Middle frontal gyrus (tissue), 1 donor: Measurements from ENCODE around the gene LRIT3.
A peak's percentile ranks its signal among the peaks of the same experiment; 100 is the strongest.

Source experiments
- DNase-seq: peaks from one replicate; pipeline ENCODE4 v3.0.0-alpha.2; 2015; ENCODE audit warnings: low spot score; ENCODE audit errors: extremely low spot score

LRIT3 gene

GRCh38 chr4:109890076-109890475, 42.2 kb downstream of the LRIT3 start:
- no peak for DNase-seq

DNA sequence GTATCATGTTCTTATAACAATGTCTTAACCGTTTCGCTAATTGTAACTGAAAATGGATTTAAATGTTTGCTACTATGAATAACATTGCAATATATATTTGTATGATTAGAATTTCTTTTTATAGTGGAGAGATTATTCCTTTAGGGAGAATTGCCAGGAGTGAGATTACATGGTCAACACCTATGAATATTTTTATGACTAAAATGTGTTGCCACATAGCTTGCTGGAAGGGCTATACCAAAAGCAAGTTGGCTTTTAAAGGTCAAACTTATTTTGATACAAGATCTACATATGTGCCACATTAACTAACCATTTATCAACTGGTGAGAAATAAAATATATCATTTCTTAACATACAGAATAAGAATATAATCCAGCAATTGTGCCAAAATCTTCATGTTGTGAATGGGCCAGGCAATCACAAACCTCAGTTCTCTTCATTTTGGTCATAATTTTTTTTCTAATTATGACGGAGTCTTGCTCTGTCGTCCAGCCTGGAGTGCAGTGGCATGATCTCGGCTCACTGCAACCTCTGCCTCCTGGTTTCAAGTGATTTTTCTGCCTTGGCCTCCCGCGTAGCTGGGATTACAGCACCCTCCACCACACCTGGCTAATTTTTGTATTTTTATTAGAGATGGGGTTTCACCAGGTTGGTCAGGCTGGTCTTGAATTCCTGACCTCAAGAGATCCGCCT, 54.8 kb downstream of the LRIT3 start:
- no peak for DNase-seq

GRCh38 chr4:109908731-109909130, 60.8 kb downstream of the LRIT3 start:
- no peak for DNase-seq

DNA sequence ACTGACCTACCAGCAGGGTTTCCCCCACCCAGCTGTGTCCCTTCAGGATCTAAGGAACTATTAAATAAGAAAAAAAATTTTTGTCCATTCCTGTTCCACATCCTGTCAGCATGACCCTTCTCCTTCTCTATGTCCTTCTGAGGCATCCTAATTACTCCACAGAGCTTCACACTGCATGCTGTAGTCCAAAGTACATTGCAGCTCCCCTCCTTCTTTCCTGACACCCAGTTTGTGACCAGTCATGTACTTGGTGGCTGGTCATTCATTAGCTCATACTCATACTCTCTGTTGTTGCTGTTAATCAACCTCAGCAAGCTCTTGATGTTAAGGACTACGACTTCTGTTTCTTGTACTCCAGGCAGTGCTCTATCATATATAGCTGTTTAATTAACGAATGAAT, 62.3 kb downstream of the LRIT3 start:
- no peak for DNase-seq

- DNase-seq = peak; percentile 5
Measured at GRCh38 chr4:109912706-109913595, 65.0 kb downstream of the LRIT3 start, which contains the start of gene EGF. EGF (plus strand) TSS chr4:109912883; CDS start chr4:109913336, 453 bp downstream.

DNA sequence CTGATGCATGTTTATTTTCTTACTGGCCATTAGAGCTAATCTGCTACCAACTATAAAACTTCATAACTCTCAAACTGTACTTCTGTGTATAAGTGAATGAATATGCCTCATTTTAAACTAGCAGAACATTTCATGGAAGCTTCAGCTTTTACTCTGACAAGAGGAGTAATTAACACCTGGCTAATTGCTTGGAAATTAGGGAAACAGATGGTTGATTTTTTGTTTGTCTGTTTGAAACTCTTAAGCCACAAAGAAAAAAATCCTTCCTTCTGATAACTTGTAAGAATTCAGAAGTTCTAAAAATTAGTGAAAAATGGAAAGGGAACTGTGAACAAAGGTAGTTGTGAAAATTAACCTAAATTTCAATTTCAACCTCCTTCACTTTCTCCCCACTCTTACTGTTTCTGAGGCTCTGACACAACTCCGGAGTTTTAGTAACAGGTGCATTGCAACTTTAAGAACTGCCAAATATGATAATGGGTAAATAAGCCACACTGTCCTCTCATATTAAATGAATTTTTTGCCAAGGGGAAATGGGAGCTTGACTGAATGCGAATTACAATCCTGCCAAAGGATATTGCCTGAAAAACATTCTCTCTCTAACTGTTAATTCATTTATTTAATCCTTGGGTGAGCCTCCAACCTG, 65.8 kb downstream of the LRIT3 start:
- DNase-seq = no peak

GRCh38 chr4:109914322-109914721, 66.4 kb downstream of the LRIT3 start:
- no peak for DNase-seq

DNA sequence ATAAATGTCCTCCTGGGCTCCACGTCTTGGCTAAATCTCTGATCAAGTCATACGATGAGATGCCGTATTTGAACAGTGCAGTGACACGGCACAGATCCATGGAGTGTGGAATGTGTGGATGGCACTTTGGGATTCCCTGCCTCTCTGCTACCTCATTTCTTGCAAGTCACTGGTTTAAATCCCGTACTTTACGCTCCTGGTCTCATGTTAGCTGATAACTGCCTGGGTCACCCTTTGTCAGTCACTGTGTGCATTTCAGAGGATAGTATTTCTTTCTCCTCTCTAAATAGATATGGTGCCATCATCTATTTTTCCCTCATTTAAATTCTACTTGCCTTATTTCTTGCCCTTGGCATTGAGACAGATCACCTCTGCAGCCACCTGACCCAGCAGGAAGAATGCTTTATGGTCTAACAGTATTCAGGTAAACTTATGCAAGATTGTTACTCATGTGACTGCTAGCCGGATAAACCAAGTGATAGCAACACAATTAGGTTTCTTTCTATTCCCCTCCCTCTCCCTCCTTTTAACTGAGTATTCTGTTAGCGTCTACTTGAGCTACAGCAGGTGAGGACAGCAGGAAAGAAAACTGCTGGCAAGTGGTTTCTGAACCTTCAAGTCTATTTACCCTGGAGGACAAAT, 67.6 kb downstream of the LRIT3 start:
- no peak for DNase-seq

GRCh38 chr4:109916027-109916409, 68.1 kb downstream of the LRIT3 start:
- DNase-seq = no peak

- DNase-seq = peak; percentile 12
Measured at GRCh38 chr4:109921384-109921808, 73.5 kb downstream of the LRIT3 start.
